Stimulated activated CD8-positive, alpha-beta memory T cell treated with anti-CD3 and anti-CD28 coated beads, Interleukin-4, amount 100 ng/mL, for 24 hours (primary cell): ENCODE measurements around the gene SECTM1.
A peak's percentile ranks its signal among the peaks of the same experiment; 100 is the strongest.

ENCODE experiments used
- DNase-seq: peaks from one replicate; pipeline ENCODE4 v3.0.0-alpha.2; 2020; ENCODE audit warnings: low read depth

Gene SECTM1

DNA sequence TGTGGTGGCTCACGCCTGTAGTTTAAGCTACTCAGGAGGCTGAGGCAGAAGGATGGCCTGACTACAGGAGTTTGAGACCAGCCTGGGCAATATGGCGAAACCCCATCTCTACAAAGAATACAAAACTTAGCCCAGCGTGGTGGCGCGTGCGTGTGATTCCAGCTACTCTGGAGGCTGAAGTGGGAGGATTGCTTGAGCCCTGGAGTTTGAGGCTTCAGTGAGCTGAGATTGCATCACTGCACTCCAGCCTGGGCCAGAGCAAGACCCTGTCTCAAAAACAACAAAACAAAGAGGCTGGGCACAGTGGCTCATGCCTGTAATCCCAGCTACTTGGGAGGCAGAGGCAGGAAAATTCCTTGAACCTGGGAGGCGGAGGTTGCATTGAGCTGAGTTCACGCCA is 53.0 kb downstream of the SECTM1 start:
- no peak for DNase-seq

DNA sequence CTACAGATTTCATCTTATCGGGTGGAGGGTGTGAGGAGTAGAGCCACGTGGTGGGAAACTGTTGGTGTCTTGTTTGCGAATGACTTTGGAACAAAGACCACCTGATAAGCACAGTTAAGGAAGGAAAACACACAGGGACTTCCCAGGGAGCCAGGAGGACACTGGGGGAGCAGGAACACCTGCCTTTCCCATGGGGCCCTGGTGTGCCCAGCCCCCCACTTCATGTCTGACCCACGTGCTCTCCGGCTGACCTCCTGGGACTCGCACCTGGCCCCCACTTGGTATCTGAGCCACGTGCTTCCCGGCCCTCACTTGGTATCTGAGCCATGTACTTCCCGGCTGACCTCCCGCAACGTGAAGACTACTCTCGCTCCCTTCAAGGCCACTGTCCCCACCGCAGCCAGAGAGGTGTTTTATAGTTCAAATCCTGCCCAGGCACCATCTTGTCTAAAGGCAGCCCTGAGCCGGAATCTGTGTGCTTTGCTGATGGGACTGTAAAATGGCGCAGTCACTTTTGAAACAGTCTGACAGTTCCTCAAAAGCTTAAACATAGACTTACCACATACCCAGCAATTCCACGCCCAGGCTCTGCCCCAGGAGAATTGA is 54.7 kb downstream of the SECTM1 start:
- DNase-seq: no peak

DNA sequence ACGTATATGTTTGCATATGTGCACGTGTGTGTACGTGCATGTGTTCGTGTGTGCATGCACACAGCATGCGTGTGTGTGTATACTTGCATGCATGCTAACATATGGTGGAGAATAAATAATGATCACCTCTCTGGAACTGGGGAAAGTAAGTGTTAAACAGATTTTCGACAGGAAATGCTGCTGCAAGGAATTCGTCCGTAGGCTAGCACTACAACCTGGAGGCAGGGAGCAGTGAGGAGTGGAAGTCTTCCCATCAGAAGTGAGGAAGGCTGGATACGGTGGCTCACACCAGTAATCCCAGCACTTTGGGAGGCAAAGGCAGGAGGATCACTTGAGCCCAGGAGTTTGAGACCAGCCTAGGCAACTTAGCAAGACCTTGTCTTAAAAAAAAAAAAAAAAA is 55.3 kb downstream of the SECTM1 start:
- DNase-seq: no peak

GRCh38 chr17:82277851-82278250 is 55.7 kb downstream of the SECTM1 start:
- no peak for DNase-seq

- DNase-seq: no peak
Observed at GRCh38 chr17:82276938-82277337, 56.6 kb downstream of the SECTM1 start.

GRCh38 chr17:82275326-82275725 is 58.2 kb downstream of the SECTM1 start:
- DNase-seq: no peak

DNA sequence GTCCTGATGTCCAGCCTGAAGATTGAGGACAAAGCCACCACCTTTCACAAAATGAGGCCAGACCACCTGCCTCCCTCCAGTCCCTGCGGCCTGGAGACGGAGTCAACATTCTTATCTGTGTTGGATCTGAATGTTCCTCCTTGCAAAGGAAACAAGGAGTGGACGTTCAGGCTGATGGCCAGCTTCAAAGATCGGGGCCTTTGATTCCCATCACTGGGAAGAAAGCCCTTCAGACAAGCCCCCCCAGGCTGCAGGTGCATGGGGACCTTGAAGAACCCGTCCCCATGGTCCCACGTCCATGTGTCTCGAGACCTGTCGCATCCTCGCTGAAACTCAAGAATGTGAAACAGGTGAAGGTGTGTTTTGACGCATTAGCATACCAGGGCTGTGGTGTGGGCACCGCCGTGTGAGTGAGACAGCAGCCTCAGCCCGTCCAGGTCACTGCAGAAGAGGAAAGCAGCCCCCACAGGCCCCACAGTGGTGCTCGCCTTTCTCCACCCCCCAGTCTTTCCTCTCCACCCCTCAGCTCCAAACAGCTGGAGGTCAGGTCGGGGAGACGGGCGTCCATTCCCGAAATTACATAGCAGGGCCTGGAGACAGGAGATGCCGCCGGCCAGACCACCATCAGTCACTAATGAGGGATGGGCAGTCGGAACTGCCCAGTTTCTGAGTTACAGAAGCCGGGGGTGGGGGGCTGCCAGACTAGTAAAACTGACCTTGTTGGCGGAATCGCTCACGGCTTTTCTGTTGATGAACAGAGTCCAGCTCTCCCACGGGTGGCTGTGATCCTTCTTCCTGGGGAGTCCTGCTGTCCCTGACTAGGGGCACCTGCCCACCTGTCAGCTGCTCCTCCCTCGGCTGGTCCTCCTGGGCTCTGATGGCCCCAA is 59.2 kb downstream of the SECTM1 start:
- no peak for DNase-seq

GRCh38 chr17:82273327-82274133 is 60.0 kb downstream of the SECTM1 start, which contains the start of gene CSNK1D:
CSNK1D (minus strand) TSS chr17:82273700; CDS start chr17:82273381, 319 bp downstream.
- DNase-seq: peak; percentile 91

- DNase-seq: no peak
Observed at GRCh38 chr17:82272495-82273326, 60.9 kb downstream of the SECTM1 start.

DNA sequence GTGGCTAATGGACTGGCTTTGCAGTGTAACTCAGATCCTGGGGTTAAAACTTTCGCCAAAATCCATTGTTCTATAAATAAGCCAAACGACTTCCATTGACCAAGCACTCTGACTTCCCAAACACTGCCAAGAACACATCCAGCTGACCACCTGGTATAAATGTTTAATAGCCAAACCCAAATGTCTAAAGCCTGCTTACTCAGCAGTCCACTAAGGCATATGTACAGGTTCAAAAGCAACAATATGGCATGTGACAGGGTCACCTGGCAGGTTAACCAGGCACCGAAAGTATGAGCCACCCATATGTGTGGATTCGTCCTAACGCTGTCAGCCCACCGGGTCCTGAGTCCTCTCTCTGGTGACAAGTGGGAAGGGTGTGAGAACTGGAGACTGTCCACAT is 62.2 kb downstream of the SECTM1 start:
- DNase-seq: no peak
